ENCODE data around the gene KLHL1. TPM values are rescaled to one million over a fixed set of nuclear protein-coding genes. Genes with fewer than 3 reads are reported as not detected.

The KLHL1 gene
- total and polyA plus RNA-seq, 9 of the 15 experiments (the other 6 are each of a cell fraction or from before 2014, with no cell fraction given), result not detected

GRCh38 chr13:69820180-69820579 is 288.1 kb downstream of the KLHL1 start (continued):
- no peak for TF ChIP-seq TAF1 (IDR thresholded peaks at IDR 0.05; ENCODE audit: control insufficient read depth, extremely low read depth, insufficient read depth, low read length, severe bottlenecking)

DNA sequence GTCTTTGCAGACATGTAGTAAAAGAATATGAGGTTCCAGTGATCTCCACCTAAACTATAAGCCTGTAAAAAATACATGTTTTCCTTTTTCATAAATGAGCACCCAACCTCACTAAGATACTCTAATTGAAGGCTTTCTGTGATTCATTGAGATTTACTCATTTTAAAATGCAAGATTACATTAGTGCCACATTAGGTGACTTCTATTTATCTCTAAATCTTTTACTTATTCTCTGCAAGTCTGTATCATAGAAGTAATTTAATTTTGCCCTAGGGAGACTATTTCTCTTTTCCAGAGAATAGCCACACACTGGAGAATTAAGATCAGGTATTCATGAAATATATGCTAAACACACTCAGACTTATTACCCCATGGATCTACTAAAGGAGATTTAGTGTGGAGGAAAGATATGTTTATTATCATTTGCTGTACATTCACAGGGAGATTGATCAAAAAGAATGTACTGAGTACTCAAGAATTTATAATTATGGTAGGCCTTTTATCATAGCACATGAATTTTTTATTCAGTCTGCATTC is 290.9 kb downstream of the KLHL1 start:
- TF ChIP-seq FOXJ2 (tag; IDR thresholded peaks at IDR 0.05) (no peak), CHD4 (IDR thresholded peaks at IDR 0.05; ENCODE audit: insufficient read depth, insufficient replicate concordance, low read depth, low read length, poor library complexity, severe bottlenecking) (no peak)
- no peaks in the 10 kb centered on the region for H3K4me1 ChIP-seq (replicated peaks in 1 of 2; ENCODE audit: control insufficient read depth in 2 of 2, insufficient read depth in 2 of 2, low read length in 2 of 2)
- H3K27me3 ChIP-seq (ENCODE audit: control insufficient read depth in 2 of 2, insufficient read depth in 2 of 2, low read length in 2 of 2), result no peaks in the 10 kb centered on the region
- ATAC-seq, result no peak
- H3K4me3 ChIP-seq, result no peak overlapping the region
- H3K9me3 ChIP-seq (replicated peaks; ENCODE audit: control insufficient read depth, insufficient read depth, low read depth, low read length), result no peaks in the 10 kb centered on the region
- no peak overlapping the region for H3K4me2 ChIP-seq (ENCODE audit: insufficient read depth, low read length)
- DNase-seq (ENCODE audit: extremely low read depth in 1 of 4, low spot score in 3 of 4), result no peak
- BruUV-seq (replicated peaks), result no TSS peak
- H3K27ac ChIP-seq (ENCODE audit: extremely low read depth, low read depth, low read length), result no peak overlapping the region
- no peaks in the 10 kb centered on the region for H3K79me2 ChIP-seq (ENCODE audit: control insufficient read depth, insufficient read depth, low read length)
- in situ Hi-C loops (cut with MboI), result no loop called here
- no peak overlapping the region for H3K9ac ChIP-seq (ENCODE audit: insufficient read depth in 1 of 2, low read depth in 2 of 2, low read length in 2 of 2)
- CTCF ChIA-PET (ENCODE audit: low intra/inter-chr PET ratio), result no interaction called here
- H3K9me1 ChIP-seq (ENCODE audit: control insufficient read depth, insufficient read depth, low read length), result no peaks in the 10 kb centered on the region
- POLR2A ChIA-PET, result no interaction called here
- FAIRE-seq, result no peak
- no peak overlapping the region for H2AFZ ChIP-seq (ENCODE audit: low read depth, low read length)
- H4K20me1 ChIP-seq (replicated peaks; ENCODE audit: control insufficient read depth, insufficient read depth, low read length), result no peaks in the 10 kb centered on the region
- intact Hi-C loops (cut with micrococcal nuclease), result no loop called here
- H3K36me3 ChIP-seq (ENCODE audit: control insufficient read depth, insufficient read depth, low read length), result no peaks in the 10 kb centered on the region

GRCh38 chr13:69809152-69809551 is 299.1 kb downstream of the KLHL1 start:
- WGBS (ENCODE audit: insufficient coverage, low coverage, missing lambda C conversion rate), result 3% methylated on average over 3 of the region's 3 CpGs
- FAIRE-seq, result no peak
- H2AFZ ChIP-seq (ENCODE audit: low read depth, low read length), result no peak overlapping the region
- H3K9me3 ChIP-seq (replicated peaks; ENCODE audit: control insufficient read depth, insufficient read depth, low read depth, low read length), result no peaks in the 10 kb centered on the region
- no peak for DNase-seq (ENCODE audit: extremely low read depth in 1 of 4, low spot score in 3 of 4)
- POLR2A ChIA-PET, result no interaction called here
- ATAC-seq, result no peak
- in situ Hi-C loops (cut with MboI) (loop anchor here (10.0 kb wide), 1 partner anchor 186 kb away; no protein-coding TSS in a partner anchor), intact Hi-C loops (cut with micrococcal nuclease) (no loop called here)
- H3K4me3 ChIP-seq, result no peak overlapping the region
- H3K4me2 ChIP-seq (ENCODE audit: insufficient read depth, low read length), result no peak overlapping the region
- CTCF ChIA-PET (ENCODE audit: low intra/inter-chr PET ratio), result no interaction called here
- H4K20me1 ChIP-seq (replicated peaks; ENCODE audit: control insufficient read depth, insufficient read depth, low read length), result no peaks in the 10 kb centered on the region
- no peaks in the 10 kb centered on the region for H3K79me2 ChIP-seq (ENCODE audit: control insufficient read depth, insufficient read depth, low read length)
- no TSS peak for BruUV-seq (replicated peaks)
- H3K27me3 ChIP-seq (ENCODE audit: control insufficient read depth in 2 of 2, insufficient read depth in 2 of 2, low read length in 2 of 2), result no peaks in the 10 kb centered on the region
- no peaks in the 10 kb centered on the region for H3K4me1 ChIP-seq (replicated peaks in 1 of 2; ENCODE audit: control insufficient read depth in 2 of 2, insufficient read depth in 2 of 2, low read length in 2 of 2)
- no peak overlapping the region for H3K9ac ChIP-seq (ENCODE audit: insufficient read depth in 1 of 2, low read depth in 2 of 2, low read length in 2 of 2)
- H3K9me1 ChIP-seq (ENCODE audit: control insufficient read depth, insufficient read depth, low read length), result no peaks in the 10 kb centered on the region
- no peak overlapping the region for H3K27ac ChIP-seq (ENCODE audit: extremely low read depth, low read depth, low read length)
- no peaks in the 10 kb centered on the region for H3K36me3 ChIP-seq (ENCODE audit: control insufficient read depth, insufficient read depth, low read length)
- TF ChIP-seq, protein P1, sequence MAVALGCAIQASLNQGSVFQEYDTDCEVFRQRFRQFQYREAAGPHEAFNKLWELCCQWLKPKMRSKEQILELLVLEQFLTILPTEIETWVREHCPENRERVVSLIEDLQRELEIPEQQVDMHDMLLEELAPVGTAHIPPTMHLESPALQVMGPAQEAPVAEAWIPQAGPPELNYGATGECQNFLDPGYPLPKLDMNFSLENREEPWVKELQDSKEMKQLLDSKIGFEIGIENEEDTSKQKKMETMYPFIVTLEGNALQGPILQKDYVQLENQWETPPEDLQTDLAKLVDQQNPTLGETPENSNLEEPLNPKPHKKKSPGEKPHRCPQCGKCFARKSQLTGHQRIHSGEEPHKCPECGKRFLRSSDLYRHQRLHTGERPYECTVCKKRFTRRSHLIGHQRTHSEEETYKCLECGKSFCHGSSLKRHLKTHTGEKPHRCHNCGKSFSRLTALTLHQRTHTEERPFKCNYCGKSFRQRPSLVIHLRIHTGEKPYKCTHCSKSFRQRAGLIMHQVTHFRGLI (CRISPR knock-in tag; IDR thresholded peaks at IDR 0.05), result no peak
- TF ChIP-seq, protein P2, sequence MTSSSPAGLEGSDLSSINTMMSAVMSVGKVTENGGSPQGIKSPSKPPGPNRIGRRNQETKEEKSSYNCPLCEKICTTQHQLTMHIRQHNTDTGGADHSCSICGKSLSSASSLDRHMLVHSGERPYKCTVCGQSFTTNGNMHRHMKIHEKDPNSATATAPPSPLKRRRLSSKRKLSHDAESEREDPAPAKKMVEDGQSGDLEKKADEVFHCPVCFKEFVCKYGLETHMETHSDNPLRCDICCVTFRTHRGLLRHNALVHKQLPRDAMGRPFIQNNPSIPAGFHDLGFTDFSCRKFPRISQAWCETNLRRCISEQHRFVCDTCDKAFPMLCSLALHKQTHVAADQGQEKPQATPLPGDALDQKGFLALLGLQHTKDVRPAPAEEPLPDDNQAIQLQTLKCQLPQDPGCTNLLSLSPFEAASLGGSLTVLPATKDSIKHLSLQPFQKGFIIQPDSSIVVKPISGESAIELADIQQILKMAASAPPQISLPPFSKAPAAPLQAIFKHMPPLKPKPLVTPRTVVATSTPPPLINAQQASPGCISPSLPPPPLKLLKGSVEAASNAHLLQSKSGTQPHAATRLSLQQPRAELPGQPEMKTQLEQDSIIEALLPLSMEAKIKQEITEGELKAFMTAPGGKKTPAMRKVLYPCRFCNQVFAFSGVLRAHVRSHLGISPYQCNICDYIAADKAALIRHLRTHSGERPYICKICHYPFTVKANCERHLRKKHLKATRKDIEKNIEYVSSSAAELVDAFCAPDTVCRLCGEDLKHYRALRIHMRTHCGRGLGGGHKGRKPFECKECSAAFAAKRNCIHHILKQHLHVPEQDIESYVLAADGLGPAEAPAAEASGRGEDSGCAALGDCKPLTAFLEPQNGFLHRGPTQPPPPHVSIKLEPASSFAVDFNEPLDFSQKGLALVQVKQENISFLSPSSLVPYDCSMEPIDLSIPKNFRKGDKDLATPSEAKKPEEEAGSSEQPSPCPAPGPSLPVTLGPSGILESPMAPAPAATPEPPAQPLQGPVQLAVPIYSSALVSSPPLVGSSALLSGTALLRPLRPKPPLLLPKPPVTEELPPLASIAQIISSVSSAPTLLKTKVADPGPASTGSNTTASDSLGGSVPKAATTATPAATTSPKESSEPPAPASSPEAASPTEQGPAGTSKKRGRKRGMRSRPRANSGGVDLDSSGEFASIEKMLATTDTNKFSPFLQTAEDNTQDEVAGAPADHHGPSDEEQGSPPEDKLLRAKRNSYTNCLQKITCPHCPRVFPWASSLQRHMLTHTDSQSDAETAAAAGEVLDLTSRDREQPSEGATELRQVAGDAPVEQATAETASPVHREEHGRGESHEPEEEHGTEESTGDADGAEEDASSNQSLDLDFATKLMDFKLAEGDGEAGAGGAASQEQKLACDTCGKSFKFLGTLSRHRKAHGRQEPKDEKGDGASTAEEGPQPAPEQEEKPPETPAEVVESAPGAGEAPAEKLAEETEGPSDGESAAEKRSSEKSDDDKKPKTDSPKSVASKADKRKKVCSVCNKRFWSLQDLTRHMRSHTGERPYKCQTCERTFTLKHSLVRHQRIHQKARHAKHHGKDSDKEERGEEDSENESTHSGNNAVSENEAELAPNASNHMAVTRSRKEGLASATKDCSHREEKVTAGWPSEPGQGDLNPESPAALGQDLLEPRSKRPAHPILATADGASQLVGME (CRISPR knock-in tag; IDR thresholded peaks at IDR 0.05), result no peak
- TF ChIP-seq ZNF717 (CRISPR knock-in tag; IDR thresholded peaks at IDR 0.05), result no peak
